GM06990 (cell line): ENCODE measurements around the gene PROKR1.

Experiments used
- DNase-seq: peaks from one replicate; pipeline ENCODE4 v3.0.0-alpha.2; 2011; ENCODE audit not compliant: insufficient read length; ENCODE audit errors: extremely low read depth
- H3K27me3 ChIP-seq: replicated peaks from 2 replicates; pipeline ENCODE4 v1.6.0; 2011; ENCODE audit warnings: low read length; ENCODE audit not compliant: control insufficient read depth, insufficient read depth
- H3K36me3 ChIP-seq: 2 replicates; pipeline ENCODE4 v1.5.1; 2011; ENCODE audit warnings: low read length; ENCODE audit not compliant: control insufficient read depth, insufficient read depth
- H3K4me3 ChIP-seq: replicated peaks from 2 replicates; pipeline ENCODE4 v1.5.1; 2011; ENCODE audit warnings: low read depth, mild to moderate bottlenecking, control low read depth, low read length
- CTCF ChIP-seq: IDR thresholded peaks from 2 replicates; pipeline ENCODE4 v1.5.1; 2011; ENCODE audit warnings: low read length, control low read depth, mild to moderate bottlenecking, inconsistent platforms; ENCODE audit not compliant: insufficient read depth, poor library complexity, severe bottlenecking

Gene PROKR1

GRCh38 chr2:68687018-68687417 is 43.6 kb downstream of the PROKR1 start:
- no peak for DNase-seq
- H3K4me3 ChIP-seq, result no peak overlapping the region
- H3K36me3 ChIP-seq, result no peaks in the 10 kb centered on the region
- no peak for TF ChIP-seq CTCF
- H3K27me3 ChIP-seq, result no peaks in the 10 kb centered on the region

DNA sequence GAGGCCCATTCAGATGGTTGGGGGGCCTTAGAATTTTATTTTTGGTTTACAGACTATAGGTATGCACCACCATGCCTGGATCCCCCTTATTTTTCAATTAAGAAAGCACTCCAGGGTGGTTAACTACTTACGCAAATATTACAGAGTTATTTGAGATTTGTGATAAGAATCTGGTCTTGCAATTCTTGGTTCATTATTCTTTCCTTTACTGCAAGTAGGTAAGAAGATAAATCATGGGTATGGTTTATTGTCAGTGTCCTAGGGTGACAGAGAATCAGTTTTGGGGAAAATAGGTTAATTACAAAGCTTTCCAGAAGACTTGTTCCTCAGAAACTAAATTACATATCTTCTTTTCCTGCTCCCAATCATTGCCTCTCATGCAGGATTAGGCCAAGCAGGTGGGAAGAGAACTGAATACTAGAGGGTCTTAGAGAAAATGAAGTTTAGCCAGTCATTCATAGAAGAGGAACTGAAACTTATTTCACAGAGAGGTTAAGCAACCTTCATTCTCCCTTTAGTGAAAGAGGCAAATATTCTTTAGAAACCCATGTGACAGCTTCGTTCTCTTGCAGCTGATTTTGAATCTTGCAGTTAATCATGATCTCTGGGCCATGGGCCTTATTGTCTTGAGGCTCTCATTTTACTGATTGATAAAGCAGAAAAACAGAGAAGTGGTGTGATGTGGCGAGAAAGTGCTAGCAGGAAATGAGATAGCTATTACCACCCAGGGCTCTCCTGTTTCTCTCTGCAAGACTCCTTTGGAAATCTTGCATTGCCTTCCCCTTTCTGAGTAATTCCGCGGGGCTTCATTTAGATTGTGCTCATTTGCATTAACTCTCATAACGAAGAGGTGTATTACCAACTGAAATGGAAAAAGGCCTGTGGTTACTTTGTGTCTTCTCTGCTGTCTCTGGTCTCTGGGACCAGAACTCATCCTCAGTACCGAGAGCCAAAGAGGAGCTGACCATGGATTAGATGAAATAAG is 46.5 kb downstream of the PROKR1 start:
- TF ChIP-seq CTCF, result no peak
- H3K36me3 ChIP-seq, result no peaks in the 10 kb centered on the region
- no peaks in the 10 kb centered on the region for H3K27me3 ChIP-seq
- H3K4me3 ChIP-seq, result peak overlapping the region; percentile 37; the same call in 1 of the 2 replicates
- DNase-seq, result peak; percentile 79

DNA sequence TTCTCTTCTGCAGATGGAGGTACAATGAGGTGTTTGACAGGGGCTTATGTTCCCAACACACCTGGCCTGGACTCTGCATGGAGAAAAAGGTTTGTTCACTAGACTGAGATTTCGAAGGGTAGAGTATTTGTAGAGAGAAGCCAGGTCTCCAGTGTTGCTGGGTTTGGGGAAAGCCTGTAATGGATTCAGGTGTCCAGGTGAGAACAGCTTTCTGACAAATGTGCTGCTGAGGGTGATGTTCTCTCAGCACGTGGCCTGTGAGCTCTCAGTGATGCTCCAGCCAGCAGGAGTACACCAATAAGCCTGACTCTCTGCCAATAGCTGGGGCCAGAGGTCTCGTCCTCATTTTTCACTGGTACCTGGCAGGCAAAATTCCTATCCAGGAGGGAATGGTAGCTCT is 47.5 kb downstream of the PROKR1 start:
- Histone ChIP-seq H3K4me3 (no peak overlapping the region), H3K27me3 (no peaks in the 10 kb centered on the region), H3K36me3 (no peaks in the 10 kb centered on the region)
- TF ChIP-seq CTCF, result no peak
- DNase-seq, result no peak

DNA sequence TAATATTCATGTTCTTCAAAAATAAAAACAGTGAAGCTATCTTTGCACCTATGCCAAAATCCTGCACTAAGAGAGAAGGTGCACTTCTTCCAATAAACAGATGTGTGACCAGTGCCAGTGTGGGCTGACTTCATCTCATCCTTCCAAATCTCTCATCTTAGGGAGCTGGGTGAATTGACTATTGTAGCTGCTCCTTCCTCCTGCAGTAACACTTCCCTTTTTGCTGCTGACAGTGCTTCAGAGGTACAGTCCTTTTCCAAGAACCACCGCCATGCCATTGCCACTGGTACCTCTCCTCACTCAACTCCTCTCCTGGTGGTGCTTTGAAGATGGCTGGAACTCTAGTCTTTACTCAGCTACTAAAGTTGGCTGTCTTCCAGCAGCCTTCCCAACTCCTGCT is 49.1 kb downstream of the PROKR1 start:
- no peak for TF ChIP-seq CTCF
- no peak overlapping the region for H3K4me3 ChIP-seq
- DNase-seq, result no peak
- no peaks in the 10 kb centered on the region for H3K27me3 ChIP-seq
- H3K36me3 ChIP-seq, result no peaks in the 10 kb centered on the region

- TF ChIP-seq CTCF, result no peak
- Histone ChIP-seq H3K36me3 (no peaks in the 10 kb centered on the region), H3K27me3 (no peaks in the 10 kb centered on the region), H3K4me3 (no peak overlapping the region)
- no peak for DNase-seq
Observed at GRCh38 chr2:68693951-68694350, 50.6 kb downstream of the PROKR1 start.
